ENCODE measurements around the gene NFE2. TPM values are rescaled to one million over a fixed set of nuclear protein-coding genes. Genes with fewer than 3 reads are reported as not detected.

The NFE2 gene
- total and polyA plus RNA-seq, 2 of the 8 experiments (the other 6 are each of a cell fraction or from before 2014, with no cell fraction given), result 2.0 to 6.1 TPM

DNA sequence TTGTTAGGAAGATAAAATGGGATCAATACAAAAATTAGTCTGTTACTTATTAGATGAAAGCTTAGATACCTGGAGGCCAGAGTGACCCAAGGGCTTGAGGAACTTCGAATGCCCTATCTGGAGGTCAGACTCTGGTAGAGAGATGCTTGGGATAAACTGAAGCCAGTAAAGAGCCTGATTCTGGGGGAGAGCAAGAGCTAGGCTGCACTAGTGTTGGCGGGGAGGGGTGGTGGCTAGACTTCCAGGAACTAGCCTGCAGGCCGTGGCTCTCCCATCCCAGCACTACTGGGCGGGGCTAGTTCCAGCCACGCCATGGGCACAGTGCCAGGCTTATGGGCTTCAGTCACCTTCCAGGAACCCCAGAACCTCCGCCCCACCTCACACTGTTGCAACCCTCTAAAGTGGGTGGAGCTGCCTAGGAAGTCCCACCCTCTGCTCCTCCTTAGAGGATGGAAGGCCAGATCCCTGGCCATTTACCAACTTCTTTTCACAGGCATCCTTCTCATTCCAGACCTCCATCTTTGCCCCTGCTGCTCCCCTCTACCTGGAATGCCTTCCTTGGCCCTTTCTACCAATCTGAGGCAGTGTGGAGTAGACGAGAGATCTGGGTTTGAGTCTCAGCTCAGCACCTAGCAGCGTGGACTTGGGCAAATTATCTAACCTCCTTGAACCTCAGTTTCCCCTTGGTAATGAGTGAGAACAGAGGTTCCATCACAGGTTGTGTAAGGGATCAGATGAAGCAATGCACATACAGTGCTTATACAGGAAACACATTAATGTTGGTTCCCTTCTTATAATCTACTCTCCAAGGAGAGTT is 6.3 kb upstream of the NFE2 start (continued):
- no peak for TF ChIP-seq BCL11A (IDR thresholded peaks at IDR 0.05; ENCODE audit: low read depth in 2 of 2, low read length in 2 of 2)
- TF ChIP-seq, protein P1, sequence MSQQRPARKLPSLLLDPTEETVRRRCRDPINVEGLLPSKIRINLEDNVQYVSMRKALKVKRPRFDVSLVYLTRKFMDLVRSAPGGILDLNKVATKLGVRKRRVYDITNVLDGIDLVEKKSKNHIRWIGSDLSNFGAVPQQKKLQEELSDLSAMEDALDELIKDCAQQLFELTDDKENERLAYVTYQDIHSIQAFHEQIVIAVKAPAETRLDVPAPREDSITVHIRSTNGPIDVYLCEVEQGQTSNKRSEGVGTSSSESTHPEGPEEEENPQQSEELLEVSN (IDR thresholded peaks at IDR 0.05), result no peak

All from H1 (cell line).